Duodenal mucosa (tissue), 2 donors: Measurements from ENCODE around the gene TGFBR3L.
"Not testable (repeated sequence)": the region's sequence is repeated elsewhere in the genome, so short reads cannot be mapped to it uniquely, and the experiment has no call there.

Experiments used
- H3K27ac ChIP-seq: one replicate; pipeline ENCODE4 v1.7.0; 2013; ENCODE audit warnings: low read depth, low read length
- H3K27me3 ChIP-seq, 2 donors: one replicate each; pipeline ENCODE4 v1.7.0; 2013; ENCODE audit warnings: low read length in 2 of 2, control low read depth in 1 of 2; ENCODE audit not compliant: insufficient read depth in 2 of 2, control insufficient read depth in 1 of 2
- H3K36me3 ChIP-seq, 2 donors: one replicate each; pipeline ENCODE4 v1.7.0; 2013; ENCODE audit warnings: low read length in 2 of 2, control low read depth in 1 of 2; ENCODE audit not compliant: insufficient read depth in 2 of 2, control insufficient read depth in 1 of 2
- H3K4me1 ChIP-seq, 2 donors: one replicate each; pipeline ENCODE4 v1.7.0; 2013; ENCODE audit warnings: low read length in 2 of 2, control low read depth in 1 of 2; ENCODE audit not compliant: insufficient read depth in 2 of 2, control insufficient read depth in 1 of 2
- H3K4me3 ChIP-seq, 2 donors: one replicate each; pipeline ENCODE4 v1.7.0; 2013; ENCODE audit warnings: low read length in 2 of 2, low read depth in 1 of 2
- H3K9ac ChIP-seq, 2 donors: one replicate each; pipeline ENCODE4 v1.7.0; 2013; ENCODE audit warnings: low read length in 2 of 2, low read depth in 1 of 2
- H3K9me3 ChIP-seq, 2 donors: one replicate each; pipeline ENCODE4 v1.7.0; 2013; ENCODE audit warnings: low read length in 2 of 2, control low read depth in 1 of 2; ENCODE audit not compliant: control insufficient read depth in 1 of 2

The TGFBR3L gene

DNA sequence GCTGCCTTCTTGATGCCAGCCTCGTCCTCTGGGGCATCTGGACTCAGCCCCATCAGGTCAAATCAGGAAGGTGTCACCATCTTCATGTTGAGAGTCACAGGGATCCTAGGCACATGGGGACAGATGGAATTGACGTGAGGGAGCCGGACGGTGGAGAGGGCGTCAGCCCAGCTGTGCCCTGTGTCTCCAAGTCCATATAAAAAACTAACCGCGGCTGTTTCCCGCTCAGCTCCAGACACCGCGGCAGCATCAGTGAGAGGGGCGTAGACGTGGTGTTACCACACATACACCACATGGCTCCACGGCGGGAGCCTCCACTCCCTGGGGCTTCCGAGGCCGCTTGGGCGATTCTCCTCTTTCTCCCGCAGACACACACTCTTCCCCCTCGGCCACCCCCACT lies 34.8 kb upstream of the TGFBR3L start:
- Histone ChIP-seq H3K9me3 (no peaks in the 10 kb centered on the region), H3K9ac (no peak overlapping the region), H3K4me1 (no peaks in the 10 kb centered on the region), H3K27ac (no peak overlapping the region), H3K4me3 (no peak overlapping the region), H3K36me3 (no peaks in the 10 kb centered on the region), H3K27me3 (peaks cover 1 to 7% of the 10 kb centered on the region in 2 donors)

DNA sequence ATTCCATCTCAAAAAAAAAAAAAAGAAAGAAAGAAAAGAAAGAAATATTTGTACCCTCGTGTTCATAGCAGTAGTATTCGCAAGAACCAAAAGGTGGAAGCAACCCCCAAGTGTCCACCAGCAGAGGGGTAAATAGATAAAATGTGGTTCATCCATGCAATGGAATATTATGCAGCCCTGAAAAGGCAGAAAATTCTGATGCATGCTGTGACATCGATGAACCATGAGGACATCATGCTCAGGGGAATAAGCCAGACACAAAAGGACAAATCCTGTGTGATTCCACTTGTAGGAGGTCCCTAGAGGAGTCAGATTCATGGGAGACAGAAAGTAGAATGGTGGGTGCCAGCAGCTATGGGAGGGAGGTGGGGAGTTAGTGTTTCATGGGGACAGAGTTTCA lies 32.7 kb upstream of the TGFBR3L start:
- H3K27ac ChIP-seq: no peak overlapping the region
- no peak overlapping the region for H3K4me3 ChIP-seq
- no peaks in the 10 kb centered on the region for H3K4me1 ChIP-seq
- H3K9ac ChIP-seq: no peak overlapping the region
- H3K27me3 ChIP-seq: no peaks in the 10 kb centered on the region
- H3K36me3 ChIP-seq: no peaks in the 10 kb centered on the region
- no peaks in the 10 kb centered on the region for H3K9me3 ChIP-seq

GRCh38 chr19:7883105-7883504 lies 31.5 kb upstream of the TGFBR3L start:
- H3K9me3 ChIP-seq: no peaks in the 10 kb centered on the region
- no peak overlapping the region for H3K27ac ChIP-seq
- H3K27me3 ChIP-seq: no peaks in the 10 kb centered on the region
- no peak overlapping the region for H3K4me3 ChIP-seq
- no peaks in the 10 kb centered on the region for H3K36me3 ChIP-seq
- H3K9ac ChIP-seq: no peak overlapping the region
- no peaks in the 10 kb centered on the region for H3K4me1 ChIP-seq

GRCh38 chr19:7883796-7884570 lies 30.6 kb upstream of the TGFBR3L start:
- Histone ChIP-seq H3K36me3 (no peaks in the 10 kb centered on the region), H3K9ac (no peak overlapping the region), H3K9me3 (no peaks in the 10 kb centered on the region), H3K27ac (no peak overlapping the region), H3K27me3 (peaks cover 0 to 3% of the 10 kb centered on the region in 2 donors), H3K4me1 (no peaks in the 10 kb centered on the region), H3K4me3 (no peak overlapping the region)

- Histone ChIP-seq H3K27me3 (peaks cover 0 to 4% of the 10 kb centered on the region in 2 donors), H3K4me1 (no peaks in the 10 kb centered on the region), H3K27ac (no peak overlapping the region), H3K9me3 (no peaks in the 10 kb centered on the region), H3K36me3 (no peaks in the 10 kb centered on the region), H3K9ac (no peak overlapping the region), H3K4me3 (no peak overlapping the region)
Observed at GRCh38 chr19:7885818-7886217, 28.8 kb upstream of the TGFBR3L start.

DNA sequence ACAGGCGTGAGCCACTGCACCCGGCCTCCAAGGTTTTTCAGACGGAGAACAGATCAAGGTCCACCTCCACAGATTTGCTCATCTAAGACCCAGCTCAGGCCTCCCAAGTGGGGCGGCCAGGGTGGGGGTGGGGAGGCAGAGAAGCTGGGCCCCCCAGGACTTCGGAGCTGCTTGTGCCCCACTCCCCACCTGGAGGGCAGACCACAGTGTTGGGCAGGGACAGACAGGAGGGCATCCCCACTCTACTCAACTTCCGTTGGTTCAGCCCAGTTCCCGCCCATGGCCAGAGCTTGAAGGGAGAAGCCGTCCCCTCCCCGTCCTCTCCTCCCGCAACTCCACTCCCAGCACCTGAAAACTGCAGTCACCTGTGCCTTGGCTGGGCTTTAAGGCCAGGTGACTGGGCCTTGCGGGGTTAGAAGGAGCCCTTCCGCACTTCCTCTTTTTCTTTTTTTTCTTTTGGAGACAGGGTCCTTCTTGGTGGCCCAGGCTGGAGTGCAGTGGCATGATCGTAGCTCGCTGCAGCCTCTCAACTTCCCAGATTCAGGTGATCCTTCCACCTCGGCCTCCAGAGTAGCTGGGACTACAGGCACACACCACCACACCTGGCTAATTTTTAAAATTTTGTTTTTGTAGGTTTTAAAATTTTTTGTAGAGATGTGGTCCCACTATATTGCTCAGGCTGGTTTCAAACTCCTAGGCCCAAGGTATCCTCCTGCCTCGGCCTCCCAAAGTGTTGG lies 27.1 kb upstream of the TGFBR3L start:
- no peaks in the 10 kb centered on the region for H3K9me3 ChIP-seq
- H3K4me1 ChIP-seq: no peaks in the 10 kb centered on the region
- no peak overlapping the region for H3K9ac ChIP-seq
- no peak overlapping the region for H3K27ac ChIP-seq
- no peaks in the 10 kb centered on the region for H3K36me3 ChIP-seq
- H3K27me3 ChIP-seq: peaks cover 0 to 4% of the 10 kb centered on the region in 2 donors
- peak overlapping the region in 1 of 2 donors; percentile 40 for H3K4me3 ChIP-seq

DNA sequence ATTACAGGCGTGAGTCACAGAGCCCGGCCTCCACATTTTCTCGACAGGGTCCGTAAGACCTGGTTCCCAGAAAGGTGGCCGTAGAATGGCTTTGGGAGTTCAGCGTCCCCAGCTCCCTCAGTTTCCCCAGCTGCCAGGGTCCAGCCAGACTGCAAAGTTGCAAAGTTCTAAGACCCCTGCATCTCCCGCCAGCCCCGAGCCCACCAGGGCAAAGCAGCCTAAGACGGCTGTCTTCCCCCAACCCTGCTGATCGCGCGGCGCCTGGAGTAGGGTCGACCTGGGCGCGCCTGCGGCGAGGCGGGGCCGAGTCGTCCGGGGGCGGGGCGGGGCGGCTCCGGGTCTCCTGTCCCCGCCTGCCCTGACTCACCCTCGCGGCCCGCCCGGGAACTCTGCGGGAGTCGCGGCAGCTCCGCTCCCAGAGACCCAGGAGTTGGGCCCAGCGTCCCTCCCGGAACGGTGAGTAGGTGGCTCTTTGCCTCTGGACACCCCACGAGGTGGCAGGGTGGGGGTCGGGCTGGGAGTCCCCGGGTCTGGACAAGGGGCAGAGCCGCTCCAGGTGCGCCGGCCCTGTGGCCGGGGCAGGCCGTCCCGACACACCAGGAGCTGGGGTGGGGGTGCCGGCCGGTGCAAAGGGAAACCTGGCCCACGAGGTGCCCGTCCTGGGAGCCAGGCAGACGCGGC lies 26.3 kb upstream of the TGFBR3L start, which contains the start of gene LRRC8E:
Gene LRRC8E, plus strand, starts transcription at position 366 of the 681 bp plus-strand sequence. CDS start 7,094 bp downstream, outside the sequence.
- Histone ChIP-seq H3K36me3 (no peaks in the 10 kb centered on the region), H3K9ac (peak within 1 kb of the TSS; percentile 32 to 39), H3K4me1 (no peaks in the 10 kb centered on the region), H3K4me3 (peak within 1 kb of the TSS; percentile 40 to 45), H3K27me3 (peaks cover 0 to 4% of the 10 kb centered on the region in 2 donors), H3K27ac (no peak within 1 kb of the TSS), H3K9me3 (no peaks in the 10 kb centered on the region)

GRCh38 chr19:7888826-7889217 lies 25.8 kb upstream of the TGFBR3L start:
- Histone ChIP-seq H3K9me3 (no peaks in the 10 kb centered on the region), H3K9ac (peak overlapping the region in 1 of 2 donors; percentile 39), H3K27me3 (peaks cover 0 to 4% of the 10 kb centered on the region in 2 donors), H3K4me3 (peak overlapping the region; percentile 40 to 45), H3K36me3 (no peaks in the 10 kb centered on the region), H3K4me1 (no peaks in the 10 kb centered on the region), H3K27ac (no peak overlapping the region)

DNA sequence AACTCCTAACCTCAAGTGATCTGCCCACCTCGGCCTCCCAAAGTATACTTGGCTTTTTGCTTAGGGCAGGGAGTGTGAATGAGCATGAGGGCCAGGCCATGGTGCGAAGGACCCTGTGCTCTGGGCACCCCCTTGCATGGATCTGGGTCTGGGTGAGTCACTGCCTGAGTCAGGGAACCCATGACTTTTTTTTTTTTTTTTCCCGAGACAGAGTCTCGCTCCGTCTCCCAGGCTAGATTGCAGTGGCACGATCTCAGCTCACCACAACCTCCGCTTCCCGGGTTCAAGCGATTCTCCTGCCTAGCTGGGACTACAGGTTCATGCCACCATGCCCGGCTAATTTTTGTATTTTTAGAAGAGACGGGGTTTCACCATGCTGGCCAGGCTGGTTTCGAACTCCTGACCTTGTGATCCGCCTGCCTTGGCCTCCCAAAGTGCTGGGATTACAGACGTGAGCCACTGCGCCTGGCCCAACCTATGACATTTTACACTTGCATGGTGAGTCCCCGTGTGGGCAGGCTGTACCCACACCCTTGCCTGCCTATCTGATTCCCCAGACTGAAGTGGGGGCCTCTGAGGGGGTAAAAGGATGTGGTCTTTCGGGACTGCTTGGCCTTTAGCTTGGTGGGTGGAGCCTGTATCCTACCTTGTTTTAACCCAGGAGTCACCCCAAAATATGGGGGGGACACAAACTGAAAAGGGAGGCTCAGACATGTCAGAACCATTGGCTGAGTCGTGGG lies 21.1 kb upstream of the TGFBR3L start:
- H3K9me3 ChIP-seq, H3K36me3 ChIP-seq, H3K27ac ChIP-seq, H3K4me3 ChIP-seq, H3K27me3 ChIP-seq, H3K4me1 ChIP-seq, H3K9ac ChIP-seq: not testable (repeated sequence)
